ENCODE data around the gene KDM6B.

The KDM6B gene

GRCh38 chr17:7846765-7847661 lies 13.0 kb downstream of the KDM6B start:
- intact Hi-C loops (cut with DNase I) = no loop called here
- no peak for DNase-seq

GRCh38 chr17:7848131-7848579 lies 14.1 kb downstream of the KDM6B start:
- intact Hi-C loops (cut with DNase I) = no loop called here
- no peak for DNase-seq

- intact Hi-C loops (cut with DNase I) = no loop called here
- no peak for DNase-seq
Observed at GRCh38 chr17:7848739-7849129, 14.7 kb downstream of the KDM6B start.

GRCh38 chr17:7849130-7849750 lies 15.2 kb downstream of the KDM6B start:
- DNase-seq = no peak
- intact Hi-C loops (cut with DNase I) = no loop called here

GRCh38 chr17:7849751-7850504 lies 15.9 kb downstream of the KDM6B start:
- intact Hi-C loops (cut with DNase I) = loop anchor here (5.0 kb wide), 1 partner anchor 108 kb away; no protein-coding TSS in a partner anchor
- DNase-seq = no peak

GRCh38 chr17:7850701-7851437 lies 16.9 kb downstream of the KDM6B start:
- intact Hi-C loops (cut with DNase I) = loop anchor here (5.0 kb wide), 1 partner anchor 109 kb away; no protein-coding TSS in a partner anchor
- DNase-seq = no peak

GRCh38 chr17:7851438-7852261 lies 17.6 kb downstream of the KDM6B start:
- peak; percentile 75 to 97 (median 94) for DNase-seq
- intact Hi-C loops (cut with DNase I) = loop anchor here (5.0 kb wide), 1 partner anchor 109 kb away; no protein-coding TSS in a partner anchor

GRCh38 chr17:7852262-7852670 lies 18.2 kb downstream of the KDM6B start:
- DNase-seq = no peak
- intact Hi-C loops (cut with DNase I) = loop anchor here (5.0 kb wide), 1 partner anchor 110 kb away; no protein-coding TSS in a partner anchor

GRCh38 chr17:7852919-7853690 lies 19.1 kb downstream of the KDM6B start:
- intact Hi-C loops (cut with DNase I) = loop anchor here (5.0 kb wide), 1 partner anchor 111 kb away; no protein-coding TSS in a partner anchor
- DNase-seq = peak in 1 of 42 donors; percentile 13

GRCh38 chr17:7853691-7854038 lies 19.6 kb downstream of the KDM6B start:
- DNase-seq = peak in 2 of 42 donors; percentile 26 to 41
- intact Hi-C loops (cut with DNase I) = loop anchor here (5.0 kb wide), 1 partner anchor 111 kb away; no protein-coding TSS in a partner anchor

GRCh38 chr17:7854078-7854777 lies 20.2 kb downstream of the KDM6B start:
- intact Hi-C loops (cut with DNase I) = loop anchor here (5.0 kb wide), 1 partner anchor 112 kb away; no protein-coding TSS in a partner anchor
- DNase-seq = peak in 2 of 42 donors; percentile 32 to 42

GRCh38 chr17:7854851-7855659 lies 21.0 kb downstream of the KDM6B start, which contains the start of gene TMEM88:
TSS of gene TMEM88 (plus strand) at chr17:7855066. CDS start at chr17:7855075, 9 bp downstream.
- DNase-seq = peak in 2 of 42 donors; percentile 34 to 42
- intact Hi-C loops (cut with DNase I) = loop anchor here (5.0 kb wide), 3 partner anchors 33 to 132 kb away; no protein-coding TSS in a partner anchor

GRCh38 chr17:7855660-7856010 lies 21.6 kb downstream of the KDM6B start:
- intact Hi-C loops (cut with DNase I) = loop anchor here (5.0 kb wide), 2 partner anchors 33 to 132 kb away; no protein-coding TSS in a partner anchor
- DNase-seq = peak in 3 of 42 donors; percentile 28 to 44 (median 35)

- peak in 5 of 42 donors; percentile 17 to 42 (median 30) for DNase-seq
- intact Hi-C loops (cut with DNase I) = loop anchor here (5.0 kb wide), 2 partner anchors 34 to 131 kb away; no protein-coding TSS in a partner anchor
Observed at GRCh38 chr17:7856011-7856810, 22.2 kb downstream of the KDM6B start.
